Subcutaneous adipose tissue (tissue), 4 donors: ENCODE measurements around the gene KCNE4. TPM values are rescaled to one million over a fixed set of nuclear protein-coding genes. Genes with fewer than 3 reads are reported as not detected.

ENCODE experiments used
- total RNA-seq, 4 donors: library from RNA; depleted of rRNA; stranded (reverse); fragments of >200 nt; gene quantifications; one replicate each; pipeline ENCODE4 v1.1.0, GENCODE V29; 2016
- TF ChIP-seq, protein P1 (sequence below): fragments of 450-650 bp; IDR thresholded peaks from one replicate; pipeline ENCODE4 v1.5.1; 2016; ENCODE audit warnings: low read depth, mild to moderate bottlenecking, control low read depth, antibody characterized with exemption, moderate library complexity

KCNE4 gene
- total RNA-seq, 4 donors from 2014 or later: 2.9 to 8.5 (median 6.8) TPM

DNA sequence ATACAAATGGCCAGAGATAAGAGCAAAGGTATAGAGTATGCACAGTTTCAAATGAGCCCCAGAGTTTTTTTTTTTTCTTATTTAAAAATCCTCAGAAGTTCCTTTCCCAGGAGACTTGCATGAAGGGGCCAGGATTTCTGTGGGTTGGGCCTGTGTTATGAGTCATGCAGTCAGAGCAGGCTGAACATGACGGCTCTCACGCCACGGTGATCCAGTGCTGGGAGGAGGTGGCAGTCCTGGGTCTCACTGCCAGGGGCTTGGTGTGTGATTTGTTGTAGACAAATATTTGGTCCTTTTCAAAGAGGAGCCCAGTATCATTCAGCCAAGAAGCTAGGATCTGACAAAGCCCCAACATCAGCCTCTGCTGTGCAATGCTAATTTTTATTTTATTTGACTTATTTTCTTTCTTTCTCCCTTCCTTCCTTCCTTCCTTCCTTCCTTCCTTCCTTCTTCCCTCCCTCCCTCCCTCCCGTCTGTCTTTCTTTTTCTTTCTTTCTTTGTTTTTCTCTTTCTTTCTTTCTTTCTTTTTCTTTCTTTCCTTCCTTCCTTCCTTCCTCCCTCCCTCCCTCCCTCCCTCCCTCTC lies 10.4 kb upstream of the KCNE4 start:
- TF ChIP-seq, protein P1, sequence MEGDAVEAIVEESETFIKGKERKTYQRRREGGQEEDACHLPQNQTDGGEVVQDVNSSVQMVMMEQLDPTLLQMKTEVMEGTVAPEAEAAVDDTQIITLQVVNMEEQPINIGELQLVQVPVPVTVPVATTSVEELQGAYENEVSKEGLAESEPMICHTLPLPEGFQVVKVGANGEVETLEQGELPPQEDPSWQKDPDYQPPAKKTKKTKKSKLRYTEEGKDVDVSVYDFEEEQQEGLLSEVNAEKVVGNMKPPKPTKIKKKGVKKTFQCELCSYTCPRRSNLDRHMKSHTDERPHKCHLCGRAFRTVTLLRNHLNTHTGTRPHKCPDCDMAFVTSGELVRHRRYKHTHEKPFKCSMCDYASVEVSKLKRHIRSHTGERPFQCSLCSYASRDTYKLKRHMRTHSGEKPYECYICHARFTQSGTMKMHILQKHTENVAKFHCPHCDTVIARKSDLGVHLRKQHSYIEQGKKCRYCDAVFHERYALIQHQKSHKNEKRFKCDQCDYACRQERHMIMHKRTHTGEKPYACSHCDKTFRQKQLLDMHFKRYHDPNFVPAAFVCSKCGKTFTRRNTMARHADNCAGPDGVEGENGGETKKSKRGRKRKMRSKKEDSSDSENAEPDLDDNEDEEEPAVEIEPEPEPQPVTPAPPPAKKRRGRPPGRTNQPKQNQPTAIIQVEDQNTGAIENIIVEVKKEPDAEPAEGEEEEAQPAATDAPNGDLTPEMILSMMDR: no peak

DNA sequence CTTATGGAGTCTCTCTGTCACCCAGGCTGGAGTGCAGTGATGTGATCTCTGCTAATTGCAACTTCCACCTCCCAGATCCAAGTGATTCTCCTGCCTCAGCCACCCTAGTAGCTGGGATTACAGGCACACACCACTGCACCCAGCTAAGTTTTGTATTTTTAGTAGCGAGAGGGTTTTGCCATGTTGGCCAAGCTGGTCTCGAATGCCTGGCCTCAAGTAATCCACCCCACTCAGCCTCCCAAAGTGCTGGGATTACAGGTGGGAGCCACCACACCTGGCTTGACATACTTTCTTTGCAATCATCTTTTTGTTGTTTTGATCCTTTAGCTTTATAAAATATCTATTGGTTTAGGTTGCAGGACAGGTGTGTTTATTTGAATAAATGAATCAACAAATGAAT lies 9.7 kb upstream of the KCNE4 start:
- TF ChIP-seq, protein P1: no peak

DNA sequence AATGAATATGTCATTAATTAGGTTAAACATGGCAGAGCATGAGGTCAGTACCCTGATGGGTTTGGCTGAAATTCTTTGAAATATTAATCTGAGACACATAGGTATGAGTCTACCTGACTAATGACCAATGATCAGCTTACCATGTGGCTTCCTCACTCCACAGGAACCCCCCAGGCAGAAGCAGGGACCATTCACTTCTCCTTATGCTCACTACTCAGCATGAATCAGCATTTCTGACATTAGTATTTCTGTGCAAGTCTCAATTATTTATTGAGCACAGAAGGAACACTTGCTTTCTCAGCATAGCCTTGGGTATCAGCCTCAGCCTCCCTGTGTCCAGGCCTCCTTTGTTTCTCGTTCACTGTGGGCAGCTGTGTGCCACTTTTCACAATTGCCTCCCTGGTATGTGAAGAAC lies 9.3 kb upstream of the KCNE4 start:
- TF ChIP-seq, protein P1: no peak

DNA sequence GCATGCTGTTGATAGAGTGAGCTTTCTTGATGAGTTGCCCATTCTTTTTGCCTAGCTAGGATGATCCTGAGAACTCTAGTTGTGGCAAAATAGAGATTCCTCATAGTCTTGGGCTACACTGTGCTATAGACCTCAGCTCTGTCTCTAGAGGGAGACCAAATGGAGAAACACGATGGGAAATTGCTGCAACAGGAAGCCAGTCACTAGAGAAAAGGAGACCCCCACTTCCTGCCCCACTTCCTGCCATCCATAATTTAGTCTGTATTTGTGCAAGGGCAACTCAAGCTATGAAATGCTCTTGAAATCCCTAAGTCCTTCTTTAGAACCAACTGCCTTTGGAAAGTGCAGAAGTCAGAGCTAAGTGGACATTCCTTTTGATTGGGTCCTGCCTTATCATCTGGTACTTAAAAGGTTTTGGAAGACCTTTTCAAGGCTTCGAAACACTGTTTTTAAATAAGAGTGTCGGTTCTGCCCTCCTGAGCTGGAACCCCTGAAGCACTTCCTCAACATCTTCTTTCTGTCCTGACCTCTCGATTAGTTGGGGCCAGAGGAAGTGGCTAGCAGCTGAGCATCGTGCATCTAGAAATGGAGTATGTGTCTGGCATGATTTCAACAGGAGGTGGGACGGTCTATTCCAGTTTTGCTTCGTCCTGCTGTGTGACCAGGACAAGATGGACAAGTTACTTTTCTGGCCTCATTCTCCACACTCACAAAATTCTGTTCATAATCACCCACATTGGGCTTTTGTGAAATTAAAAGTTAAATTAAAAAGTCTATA lies 8.6 kb upstream of the KCNE4 start:
- TF ChIP-seq, protein P1: no peak

DNA sequence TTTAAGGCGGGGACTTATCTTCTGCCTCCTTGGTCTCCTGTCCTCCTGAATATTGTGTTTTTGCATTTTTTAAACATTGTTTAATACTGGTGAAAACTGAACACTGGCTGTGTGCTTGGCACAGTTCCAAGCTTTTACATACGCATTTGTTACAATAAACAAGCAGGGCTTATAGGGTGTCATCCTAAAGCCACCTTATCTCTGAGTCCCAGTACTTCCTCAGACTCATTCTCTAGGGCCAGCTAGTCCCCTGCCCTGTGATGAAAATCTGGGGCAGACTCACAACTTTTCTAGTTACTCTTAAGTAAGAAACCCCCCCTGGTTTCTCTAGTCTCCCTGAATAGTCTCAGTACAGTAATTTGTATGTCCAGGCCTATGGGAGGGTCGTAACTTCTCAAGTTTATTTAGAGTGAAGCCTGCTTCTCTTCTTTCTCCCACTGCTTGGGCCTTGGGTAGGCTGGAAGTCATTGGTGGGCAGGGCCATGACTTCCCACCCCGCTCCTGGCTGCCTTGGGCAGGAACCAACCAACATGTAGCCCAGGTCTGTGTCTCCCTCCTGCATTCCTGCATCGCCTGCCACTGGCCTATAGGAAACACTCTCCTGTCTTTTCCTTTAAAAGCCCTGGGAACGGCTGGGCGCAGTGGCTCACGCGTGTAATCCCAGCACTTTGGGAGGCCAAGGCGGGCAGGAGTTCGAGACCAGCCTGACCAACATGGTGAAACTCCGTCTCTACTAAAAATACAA lies 7.7 kb upstream of the KCNE4 start:
- TF ChIP-seq, protein P1: no peak

DNA sequence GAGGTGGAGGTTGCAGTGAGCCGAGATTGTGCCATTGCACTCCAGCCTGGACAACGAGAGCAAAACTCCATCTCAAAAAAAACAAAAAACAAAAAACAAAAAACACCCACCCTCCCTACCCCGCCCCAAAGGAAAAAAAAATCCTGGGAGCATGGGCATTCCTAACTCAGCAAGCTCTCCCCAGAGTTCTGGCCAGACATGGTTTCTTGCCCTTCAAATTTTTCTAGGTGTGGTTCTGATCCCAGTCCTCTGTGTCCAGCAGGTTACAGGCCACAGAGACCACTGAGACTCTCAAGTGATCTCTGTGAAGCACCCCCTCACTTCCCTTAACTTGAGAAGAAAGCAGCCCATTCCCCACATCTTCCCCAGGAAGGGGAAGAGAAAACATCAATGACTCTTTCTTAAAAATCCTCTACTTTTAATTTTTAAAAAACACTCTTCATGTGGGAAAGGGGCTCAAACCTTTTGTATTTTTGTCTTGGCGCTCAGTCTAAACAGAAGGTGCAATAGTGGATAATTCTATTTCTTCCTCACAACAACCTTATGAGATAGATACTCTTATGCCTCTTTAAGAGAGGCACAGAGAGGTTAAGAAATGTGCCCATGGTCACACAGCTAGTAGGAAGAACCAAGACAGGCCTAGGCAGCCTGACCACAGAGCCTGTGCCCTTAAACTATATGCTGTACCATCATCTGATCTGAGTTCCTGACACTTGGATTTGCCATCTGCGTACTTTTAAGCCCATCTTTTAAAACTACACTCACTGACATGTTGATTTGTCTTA lies 6.9 kb upstream of the KCNE4 start:
- TF ChIP-seq, protein P1: no peak
